GM23338 (cell line): ENCODE results near the gene AVPR1B.

Source experiments
- CREB1 ChIP-seq: fragments of 250-450 bp; sonication (Bioruptor Pico); IDR thresholded peaks from 2 replicates; pipeline ENCODE4 v1.5.0; 2020; ENCODE audit warnings: low read depth, mild to moderate bottlenecking, moderate library complexity
- CTCF ChIP-seq, 2 experiments: fragments of 200-600 bp in 1 of 2; sonication (generic) in 1 of 2; conservative IDR thresholded peaks; 2 replicates each; pipeline versions ENCODE4 v1.5.1 to v1.6.1; 2016 to 2017; ENCODE audit warnings: antibody characterized with exemption in 2 of 2, low read depth in 2 of 2, mild to moderate bottlenecking in 2 of 2, moderate library complexity in 1 of 2
- ETS1 ChIP-seq: IDR thresholded peaks from 2 replicates; pipeline ENCODE4 v1.6.1; 2016; ENCODE audit warnings: antibody characterized with exemption
- EZH2 ChIP-seq: fragments of 200-600 bp; sonication (generic); IDR thresholded peaks from one replicate; pipeline ENCODE4 v1.8.0; 2017; ENCODE audit warnings: antibody characterized with exemption, mild to moderate bottlenecking, low read depth; ENCODE audit not compliant: unreplicated experiment
- EZH2phosphoT487 ChIP-seq: fragments of 200-600 bp; sonication (generic); IDR thresholded peaks from one replicate; pipeline ENCODE4 v1.8.1; 2018; ENCODE audit warnings: antibody characterized with exemption; ENCODE audit not compliant: unreplicated experiment
- JUNB ChIP-seq: IDR thresholded peaks from one replicate; pipeline ENCODE4 v1.6.1; 2016; ENCODE audit warnings: antibody characterized with exemption; ENCODE audit not compliant: unreplicated experiment
- NANOG ChIP-seq: IDR thresholded peaks from 2 replicates; pipeline ENCODE4 v1.6.1; 2016; ENCODE audit warnings: antibody characterized with exemption, borderline replicate concordance
- POLR2AphosphoS5 ChIP-seq: IDR thresholded peaks from 2 replicates; pipeline ENCODE4 v1.6.1; 2016; ENCODE audit warnings: antibody characterized with exemption, low read depth
- REST ChIP-seq: IDR thresholded peaks from one replicate; pipeline ENCODE4 v1.6.1; 2018; ENCODE audit warnings: antibody characterized with exemption; ENCODE audit not compliant: unreplicated experiment

- TF ChIP-seq CTCF (conservative IDR thresholded peaks at IDR 0.05; ENCODE audit: low read depth in 2 of 2) (no peak), REST (no peak), EZH2 (no peak), POLR2AphosphoS5 (no peak), EZH2phosphoT487 (no peak), NANOG (no peak), CREB1 (CRISPR knock-in tag) (no peak), ETS1 (no peak), JUNB (no peak)
Measured at GRCh38 chr1:206098242-206098919, 18.8 kb downstream of the AVPR1B start.
